B cell (primary cell): ENCODE results near the gene HSBP1. TPM values are rescaled to one million over a fixed set of nuclear protein-coding genes. Genes with fewer than 3 reads are reported as not detected.

ENCODE experiments used
- ATAC-seq: fragments of 200-7000 bp; cut with Tn5 transposase; one replicate; pipeline ENCODE4 v1.10.0; 2021; ENCODE audit warnings: low read depth, mild to moderate bottlenecking, moderate number of reproducible peaks, moderate library complexity
- CTCF ChIA-PET: fragments of 350-600 bp; sonication (Branson Sonifier 250); formaldehyde crosslinking; loops from one replicate; lab custom pipeline; 2021; ENCODE audit warnings: antibody characterized with exemption, inconsistent platforms; lab: Charles Lee
- POLR2A ChIA-PET: fragments of 350-600 bp; sonication (Branson Sonifier 250); formaldehyde crosslinking; loops from one replicate; lab custom pipeline; 2021; ENCODE audit warnings: antibody characterized with exemption; lab: Charles Lee
- DNase-seq: peaks from one replicate; pipeline ENCODE4 v3.0.0; 2013
- H2AFZ ChIP-seq: 2 replicates; pipeline ENCODE4 v1.6.1; 2012; ENCODE audit warnings: mild to moderate bottlenecking, low read depth, low read length; ENCODE audit not compliant: insufficient read depth, poor library complexity, severe bottlenecking
- H3K27ac ChIP-seq, 2 donors: 1 replicate in 1 of 2; 2 replicates in 1 of 2; pipeline ENCODE4 v1.5.1; 2012 to 2013; ENCODE audit warnings: low read length in 2 of 2, mild to moderate bottlenecking in 2 of 2, moderate library complexity in 1 of 2
- H3K27me3 ChIP-seq, 4 experiments: fragments of 200-600 bp in 1 of 4; sonication (generic) in 1 of 4; replicated peaks in 1 of 4; 1 replicate in 2 of 4; 2 replicates in 2 of 4; pipeline versions ENCODE4 v1.6.1 to v1.7.0; 2013 to 2016; ENCODE audit warnings: low read length in 3 of 4, mild to moderate bottlenecking in 2 of 4, mixed read lengths in 1 of 4, moderate library complexity in 1 of 4; ENCODE audit not compliant: insufficient read depth in 4 of 4, control insufficient read depth in 3 of 4; ENCODE audit errors: control extremely low read depth in 1 of 4
- H3K36me3 ChIP-seq, 2 experiments: replicated peaks in 1 of 2; 1 replicate in 1 of 2; 2 replicates in 1 of 2; pipeline versions ENCODE4 v1.6.1 to v1.7.1; 2013; ENCODE audit warnings: low read length in 1 of 2; ENCODE audit not compliant: insufficient read depth in 2 of 2, control insufficient read depth in 1 of 2; ENCODE audit errors: control extremely low read depth in 1 of 2, extremely low read depth in 1 of 2
- H3K4me1 ChIP-seq, 2 donors: fragments of 200-600 bp in 1 of 2; sonication (generic) in 1 of 2; 1 replicate in 1 of 2; 2 replicates in 1 of 2; pipeline versions ENCODE4 v1.5.1 to v1.6.1; 2013 to 2017; ENCODE audit warnings: low read length in 2 of 2; ENCODE audit not compliant: control insufficient read depth in 2 of 2, insufficient read depth in 2 of 2
- H3K4me2 ChIP-seq: replicated peaks from 2 replicates; pipeline ENCODE3; 2012; ENCODE audit warnings: mild to moderate bottlenecking, low read depth, low read length; ENCODE audit not compliant: poor library complexity, severe bottlenecking
- H3K4me3 ChIP-seq, 5 experiments: fragments of 200-600 bp in 1 of 5; sonication (generic) in 1 of 5; 1 replicate in 3 of 5; 2 replicates in 2 of 5; pipeline versions ENCODE4 v1.5.1 to v1.7.0; 2011 to 2016; ENCODE audit warnings: low read length in 4 of 5, mild to moderate bottlenecking in 4 of 5, low read depth in 2 of 5, control low read depth in 1 of 5, moderate library complexity in 1 of 5; ENCODE audit not compliant: insufficient read depth in 1 of 5; ENCODE audit errors: control extremely low read depth in 1 of 5, extremely low read depth in 1 of 5
- H3K79me2 ChIP-seq: fragments of 200-600 bp; sonication (generic); one replicate; pipeline ENCODE4 v1.6.0; 2016; ENCODE audit warnings: low read length; ENCODE audit not compliant: control insufficient read depth, insufficient read depth
- H3K9ac ChIP-seq: fragments of 200-600 bp; sonication (generic); 2 replicates; pipeline ENCODE4 v1.6.1; 2017; ENCODE audit warnings: mild to moderate bottlenecking, low read length, moderate library complexity
- H3K9me3 ChIP-seq, 3 donors: one replicate each; pipeline versions ENCODE4 v1.6.1 to v1.7.1; 2013; ENCODE audit warnings: low read length in 2 of 3; ENCODE audit not compliant: control insufficient read depth in 2 of 3, insufficient read depth in 1 of 3; ENCODE audit errors: control extremely low read depth in 1 of 3
- H4K20me1 ChIP-seq: 2 replicates; pipeline ENCODE4 v1.6.0; 2012; ENCODE audit warnings: mild to moderate bottlenecking, low read length; ENCODE audit not compliant: insufficient read depth, control insufficient read depth, poor library complexity, severe bottlenecking
- H3K27ac Mint-ChIP-seq: one replicate; pipeline ENCODE4 v1.8.0; 2021; ENCODE audit warnings: mixed read lengths
- H3K27me3 Mint-ChIP-seq: one replicate; pipeline ENCODE4 v1.8.0; 2021; ENCODE audit warnings: mixed read lengths
- H3K4me1 Mint-ChIP-seq: one replicate; pipeline ENCODE4 v1.8.0; 2021; ENCODE audit warnings: mixed read lengths
- H3K4me3 Mint-ChIP-seq: one replicate; pipeline ENCODE4 v1.8.0; 2021; ENCODE audit warnings: mixed read lengths
- H3K9me3 Mint-ChIP-seq: one replicate; pipeline ENCODE4 v1.8.0; 2022; ENCODE audit warnings: mixed read lengths; ENCODE audit not compliant: insufficient read depth
- CTCF ChIP-seq: fragments of 200-600 bp; IDR thresholded peaks from one replicate; pipeline ENCODE4 v1.8.0; 2022; ENCODE audit warnings: antibody characterized with exemption, mild to moderate bottlenecking
- EZH2 ChIP-seq: IDR thresholded peaks from 2 replicates; pipeline ENCODE4 v1.6.1; 2012; ENCODE audit warnings: borderline replicate concordance, low read depth, mild to moderate bottlenecking, moderate library complexity, low read length; ENCODE audit not compliant: insufficient read depth, poor library complexity, severe bottlenecking
- WGBS: methylation state at CpG from one replicate; pipeline ENCODE4 v1.1.5; 2013; ENCODE audit warnings: missing lambda C conversion rate; ENCODE audit not compliant: insufficient coverage; 5-methylcytosine and 5-hydroxymethylcytosine counted together
- intact Hi-C: fragments of 100-400 bp; cut with micrococcal nuclease; formaldehyde crosslinking; loops from one replicate; pipeline ENCODE4 v1.10.0; 2022
- polyA plus RNA-seq: library from polyadenylated mRNA; depleted of rRNA; stranded (reverse); fragments of >200 nt; gene quantifications from 2 replicates; pipeline ENCODE4 v1.2.3, GENCODE V29; 2012
- total RNA-seq, 2 donors: library from RNA; stranded (reverse); fragments of 120-200 nt in 1 of 2; gene quantifications; 1 replicate in 1 of 2; 2 replicates in 1 of 2; pipeline versions ENCODE4 v1.2.3 to v1.2.4, GENCODE V29; 2013 to 2022

HSBP1 gene
- total and polyA plus RNA-seq, 2 donors (not counting 1 experiment from before 2014, with no cell fraction given): 4.8 to 39.6 TPM

- H3K27me3 ChIP-seq: no peaks in the 10 kb centered on the region
- no peaks in the 10 kb centered on the region for H3K9me3 Mint-ChIP-seq
- H3K4me1 Mint-ChIP-seq: peaks cover 9% of the 10 kb centered on the region
- no peak for TF ChIP-seq CTCF
- TF ChIP-seq EZH2: no peak
- no peaks in the 10 kb centered on the region for H3K79me2 ChIP-seq
- no peaks in the 10 kb centered on the region for H3K9me3 ChIP-seq
- POLR2A ChIA-PET: no interaction called here
- H3K4me3 ChIP-seq: no peak overlapping the region
- no peak overlapping the region for H2AFZ ChIP-seq
- no peak overlapping the region for H3K27ac Mint-ChIP-seq
- H3K4me1 ChIP-seq: peaks cover 0 to 6% of the 10 kb centered on the region in 2 donors
- no peaks in the 10 kb centered on the region for H3K36me3 ChIP-seq
- CTCF ChIA-PET: no interaction called here
- DNase-seq (no peak), ATAC-seq (no peak)
- no peak overlapping the region for H3K27ac ChIP-seq
- H3K9ac ChIP-seq: no peak overlapping the region
- peaks cover 30% of the 10 kb centered on the region for H3K27me3 Mint-ChIP-seq
- H4K20me1 ChIP-seq: no peaks in the 10 kb centered on the region
- intact Hi-C loops: no loop called here
- H3K4me2 ChIP-seq: no peak overlapping the region
- no peak overlapping the region for H3K4me3 Mint-ChIP-seq
- 67% methylated on average over 4 of the region's 6 CpGs for WGBS
These were observed 27.9 kb upstream of the HSBP1 start for GRCh38 chr16:83779886-83780285.

- ATAC-seq (no peak), DNase-seq (no peak)
- no peak overlapping the region for H2AFZ ChIP-seq
- no peak overlapping the region for H3K9ac ChIP-seq
- intact Hi-C loops: no loop called here
- Mint-ChIP-seq H3K27me3 (peaks cover 17% of the 10 kb centered on the region), H3K4me1 (peaks cover 6% of the 10 kb centered on the region), H3K9me3 (no peaks in the 10 kb centered on the region), H3K27ac (no peak overlapping the region), H3K4me3 (no peak overlapping the region)
- no peak overlapping the region for H3K4me2 ChIP-seq
- no peak overlapping the region for H3K4me3 ChIP-seq
- H3K9me3 ChIP-seq: peaks cover 0 to 2% (median 0%) of the 10 kb centered on the region in 3 donors
- no peaks in the 10 kb centered on the region for H4K20me1 ChIP-seq
- no peaks in the 10 kb centered on the region for H3K79me2 ChIP-seq
- no peaks in the 10 kb centered on the region for H3K36me3 ChIP-seq
- H3K27ac ChIP-seq: no peak overlapping the region
- peaks cover 0 to 3% of the 10 kb centered on the region in 2 donors for H3K4me1 ChIP-seq
- ChIA-PET CTCF (no interaction called here), POLR2A (no interaction called here)
- no peaks in the 10 kb centered on the region for H3K27me3 ChIP-seq
- no peak for TF ChIP-seq CTCF
- WGBS: 100% methylated on average over 1 of the region's 2 CpGs
These were observed 22.3 kb upstream of the HSBP1 start for GRCh38 chr16:83785455-83785854.
